ENCODE results near the gene WDFY2.

DNA sequence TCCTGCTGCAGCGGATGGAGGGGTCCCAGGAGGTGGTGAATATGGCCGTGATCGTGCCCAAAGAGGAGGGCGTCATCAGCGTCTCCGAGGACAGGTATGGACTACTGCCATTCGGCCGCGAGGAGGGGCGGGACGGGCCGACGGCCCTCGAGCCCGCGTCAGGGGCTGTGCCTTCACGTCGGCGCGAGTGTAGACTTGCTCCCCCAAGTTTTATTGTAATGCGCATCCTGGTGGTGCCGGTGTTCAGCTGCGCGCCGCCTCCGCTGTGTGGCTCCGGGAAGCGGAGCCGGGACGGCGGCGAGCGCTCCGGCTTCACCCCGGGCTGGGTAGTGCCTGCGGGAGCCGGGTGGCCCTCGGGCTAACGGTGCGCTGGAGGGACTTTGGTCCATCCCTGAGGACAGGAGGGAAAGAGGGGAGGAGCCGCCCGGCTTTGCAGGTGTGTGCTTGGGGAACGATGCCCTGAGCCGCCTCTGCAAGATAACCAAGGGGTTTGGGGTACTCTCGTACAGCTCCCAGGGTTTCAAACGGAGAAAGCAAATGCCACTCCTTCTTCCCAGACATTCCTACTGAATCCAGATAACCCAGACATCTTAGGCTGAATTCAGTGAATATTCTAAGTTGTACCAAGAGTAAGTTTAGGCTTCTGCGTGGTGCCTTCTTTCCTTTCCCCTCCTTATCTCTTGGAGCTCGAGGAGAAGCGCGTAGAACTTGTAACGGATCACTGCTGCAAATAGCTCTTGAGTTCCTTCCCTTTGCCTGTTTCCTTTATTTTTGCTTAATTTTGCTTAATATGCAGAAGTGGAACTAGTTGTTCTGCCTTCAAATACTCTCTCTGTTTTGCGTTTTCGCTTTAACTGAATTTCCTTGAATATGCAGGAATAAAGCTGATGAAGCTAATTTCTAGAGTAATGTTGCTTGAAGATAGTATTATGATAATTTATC, 740 bp downstream of the WDFY2 start:
- TF ChIP-seq CTCF (IDR thresholded peaks at IDR 0.05) (peak in 2 of 6 experiments; percentile 17 to 40), POLR2A (IDR thresholded peaks at IDR 0.05) (no peak)
